IMR-90 (cell line): Measurements from ENCODE around the gene TSPAN14. TPM values are rescaled to one million over a fixed set of nuclear protein-coding genes. Genes with fewer than 3 reads are reported as not detected.

Source experiments
- ATAC-seq: fragments of 200-7000 bp; cut with Tn5 transposase; 2 replicates; pipeline ENCODE4 v1.9.1; 2020; ENCODE audit warnings: low read depth, mild to moderate bottlenecking, moderate library complexity
- BruUV-seq: library from RNA; stranded (reverse); fragments of 400-500 nt; replicated peaks from 2 replicates; lab custom pipeline; 2021; lab: Mats Ljungman, UMichigan
- CTCF ChIA-PET: fragments of 300-600 bp; formaldehyde crosslinking; extraction: SDS; loops from one replicate; lab custom pipeline; 2021; ENCODE audit warnings: antibody characterized with exemption; lab: Yijun Ruan, JAX
- POLR2A ChIA-PET: fragments of 300-600 bp; sonication (Branson Sonifier 250); formaldehyde crosslinking; loops from one replicate; lab custom pipeline; 2022; ENCODE audit warnings: antibody characterized with exemption; ENCODE audit not compliant: unreplicated experiment; lab: Charles Lee
- DNase-seq: peaks from one replicate; pipeline ENCODE4 v3.0.0; 2013
- H2AFZ ChIP-seq: replicated peaks from 2 replicates; pipeline ENCODE3; 2013; ENCODE audit warnings: low read length, mild to moderate bottlenecking; ENCODE audit not compliant: poor library complexity
- H2AK5ac ChIP-seq: 2 replicates; pipeline ENCODE4 v1.6.1; 2013; ENCODE audit warnings: low read depth, low read length, inconsistent platforms
- H2AK9ac ChIP-seq: replicated peaks from 2 replicates; pipeline ENCODE3; 2013; ENCODE audit warnings: mild to moderate bottlenecking, low read depth, low read length, moderate library complexity; ENCODE audit not compliant: poor library complexity
- H2BK120ac ChIP-seq: 2 replicates; pipeline ENCODE4 v1.6.1; 2013; ENCODE audit warnings: low read depth, low read length, inconsistent platforms
- H2BK15ac ChIP-seq: 3 replicates; pipeline ENCODE4 v1.6.1; 2013; ENCODE audit warnings: low read depth, low read length, inconsistent platforms
- H2BK20ac ChIP-seq: 2 replicates; pipeline ENCODE4 v1.6.1; 2013; ENCODE audit warnings: low read depth, mild to moderate bottlenecking, inconsistent platforms, low read length, moderate library complexity
- H2BK5ac ChIP-seq: 2 replicates; pipeline ENCODE4 v1.6.1; 2013; ENCODE audit warnings: mild to moderate bottlenecking, low read depth, low read length, inconsistent platforms; ENCODE audit not compliant: poor library complexity, severe bottlenecking
- H3K14ac ChIP-seq: replicated peaks from 2 replicates; pipeline ENCODE4 v1.6.1; 2013; ENCODE audit warnings: low read depth, low read length, inconsistent platforms
- H3K18ac ChIP-seq: 2 replicates; pipeline ENCODE4 v1.6.1; 2013; ENCODE audit warnings: low read depth, low read length, control low read depth
- H3K23ac ChIP-seq: 2 replicates; pipeline ENCODE4 v1.6.1; 2013; ENCODE audit warnings: low read depth, low read length, inconsistent platforms
- H3K27ac ChIP-seq: 2 replicates; pipeline ENCODE4 v1.5.1; 2013; ENCODE audit warnings: mild to moderate bottlenecking, control low read depth, low read length; ENCODE audit not compliant: insufficient read depth
- H3K27me3 ChIP-seq: 2 replicates; pipeline ENCODE4 v1.6.1; 2013; ENCODE audit warnings: low read length; ENCODE audit not compliant: control insufficient read depth, insufficient read depth
- H3K36me3 ChIP-seq: 2 replicates; pipeline ENCODE4 v1.6.1; 2013; ENCODE audit warnings: low read length, mixed read lengths; ENCODE audit not compliant: control insufficient read depth, insufficient read depth
- H3K4ac ChIP-seq: 2 replicates; pipeline ENCODE4 v1.6.1; 2013; ENCODE audit warnings: low read depth, low read length, inconsistent platforms
- H3K4me1 ChIP-seq: 2 replicates; pipeline ENCODE4 v1.6.1; 2013; ENCODE audit warnings: low read length, mixed read lengths; ENCODE audit not compliant: control insufficient read depth, insufficient read depth
- H3K4me2 ChIP-seq: 2 replicates; pipeline ENCODE4 v1.6.1; 2013; ENCODE audit warnings: low read depth, mild to moderate bottlenecking, control low read depth, low read length, moderate library complexity
- H3K4me3 ChIP-seq: 2 replicates; pipeline ENCODE4 v1.5.1; 2013; ENCODE audit warnings: low read depth, mild to moderate bottlenecking, control low read depth, low read length, moderate library complexity; ENCODE audit not compliant: insufficient read depth
- H3K56ac ChIP-seq: 2 replicates; pipeline ENCODE4 v1.6.1; 2013; ENCODE audit warnings: low read length, inconsistent platforms; ENCODE audit not compliant: insufficient read depth; ENCODE audit errors: extremely low read depth
- H3K79me1 ChIP-seq, 2 experiments: 2 replicates each; pipeline ENCODE4 v1.6.1; 2013; ENCODE audit warnings: low read length in 2 of 2, inconsistent platforms in 1 of 2, low read depth in 1 of 2
- H3K9ac ChIP-seq: 2 replicates; pipeline ENCODE4 v1.6.1; 2013; ENCODE audit warnings: low read depth, low read length, control low read depth
- H3K9me1 ChIP-seq: 2 replicates; pipeline ENCODE4 v1.6.1; 2013; ENCODE audit warnings: low read length, inconsistent platforms; ENCODE audit not compliant: insufficient read depth
- H3K9me3 ChIP-seq: 2 replicates; pipeline ENCODE4 v1.6.1; 2013; ENCODE audit warnings: low read length; ENCODE audit not compliant: control insufficient read depth, insufficient read depth
- H4K20me1 ChIP-seq: 2 replicates; pipeline ENCODE4 v1.6.1; 2013; ENCODE audit warnings: low read length, inconsistent platforms; ENCODE audit not compliant: insufficient read depth
- H4K5ac ChIP-seq: 2 replicates; pipeline ENCODE4 v1.6.1; 2013; ENCODE audit warnings: mild to moderate bottlenecking, low read depth, low read length, control low read depth
- H4K8ac ChIP-seq, 2 experiments: 2 replicates each; pipeline ENCODE4 v1.6.1; 2013; ENCODE audit warnings: low read depth in 2 of 2, low read length in 2 of 2, control low read depth in 1 of 2, inconsistent platforms in 1 of 2
- H4K91ac ChIP-seq: 2 replicates; pipeline ENCODE4 v1.6.1; 2013; ENCODE audit warnings: low read depth, low read length, inconsistent platforms; ENCODE audit not compliant: insufficient read depth
- BHLHE40 ChIP-seq: fragments of 150-350 bp; IDR thresholded peaks from 2 replicates; pipeline ENCODE4 v1.6.1; 2016; ENCODE audit warnings: mild to moderate bottlenecking, low read depth, low read length
- MAZ ChIP-seq: IDR thresholded peaks from 2 replicates; pipeline ENCODE4 v1.6.1; 2012; ENCODE audit warnings: low read depth, mild to moderate bottlenecking, low read length, improper control_type of control experiment, moderate library complexity, borderline replicate concordance
- RFX5 ChIP-seq: IDR thresholded peaks from 2 replicates; pipeline ENCODE4 v1.8.0; 2012; ENCODE audit warnings: low read depth, mild to moderate bottlenecking, low read length, moderate library complexity
- SMC3 ChIP-seq: fragments of 150-350 bp; IDR thresholded peaks from 2 replicates; pipeline ENCODE4 v1.6.1; 2016; ENCODE audit warnings: low read depth, mild to moderate bottlenecking, antibody characterized with exemption, low read length, moderate library complexity
- WGBS, 2 experiments: methylation state at CpG; one replicate each; pipeline versions ENCODE4 v1.1.5 to v1.1.7; 2013; ENCODE audit warnings: missing lambda C conversion rate in 2 of 2; ENCODE audit not compliant: insufficient read length in 1 of 2; ENCODE audit errors: extremely low coverage in 2 of 2; 5-methylcytosine and 5-hydroxymethylcytosine counted together
- dilution Hi-C: fragments of 300-500 bp; cut with HindIII; formaldehyde crosslinking; loops from one replicate; pipeline ENCODE4 v1.14.3; 2018; ENCODE audit warnings: low sequenced_read_pairs; ENCODE audit not compliant: unreplicated experiment
- in situ Hi-C: fragments of 300-500 bp; cut with MboI; formaldehyde crosslinking; loops from 3 replicates; pipeline ENCODE4 v1.14.3; 2019; ENCODE audit warnings: low sequenced_read_pairs, inconsistent platforms, mixed read lengths
- intact Hi-C: fragments of 100-400 bp; cut with micrococcal nuclease; formaldehyde crosslinking; loops from 2 replicates; pipeline ENCODE4 v1.10.0; 2022
- polyA plus RNA-seq, 3 experiments: library from polyadenylated mRNA; depleted of rRNA; stranded (reverse); fragments of >200 nt; gene quantifications; 2 replicates each; pipeline ENCODE4 v1.2.3, GENCODE V29; 2012; ENCODE audit warnings: low replicate concordance in 1 of 3
- total RNA-seq: library from RNA; depleted of rRNA; stranded (reverse); fragments of >200 nt; gene quantifications from 2 replicates; pipeline ENCODE4 v1.2.3, GENCODE V29; 2012
- TF ChIP-seq, protein P1 (sequence below): fragments of 150-350 bp; IDR thresholded peaks from 2 replicates; pipeline ENCODE4 v1.6.1; 2016; ENCODE audit warnings: low read depth, mild to moderate bottlenecking, low read length, moderate library complexity, borderline replicate concordance
- TF ChIP-seq, protein P2 (sequence below): conservative IDR thresholded peaks from 2 replicates; pipeline ENCODE4 v1.5.1; 2012; ENCODE audit warnings: mild to moderate bottlenecking, low read depth, low read length, improper control_type of control experiment

The TSPAN14 gene
- total and polyA plus RNA-seq, 2 of the 4 experiments (the other 2 are of a cell fraction): 18.5 to 43.0 TPM

DNA sequence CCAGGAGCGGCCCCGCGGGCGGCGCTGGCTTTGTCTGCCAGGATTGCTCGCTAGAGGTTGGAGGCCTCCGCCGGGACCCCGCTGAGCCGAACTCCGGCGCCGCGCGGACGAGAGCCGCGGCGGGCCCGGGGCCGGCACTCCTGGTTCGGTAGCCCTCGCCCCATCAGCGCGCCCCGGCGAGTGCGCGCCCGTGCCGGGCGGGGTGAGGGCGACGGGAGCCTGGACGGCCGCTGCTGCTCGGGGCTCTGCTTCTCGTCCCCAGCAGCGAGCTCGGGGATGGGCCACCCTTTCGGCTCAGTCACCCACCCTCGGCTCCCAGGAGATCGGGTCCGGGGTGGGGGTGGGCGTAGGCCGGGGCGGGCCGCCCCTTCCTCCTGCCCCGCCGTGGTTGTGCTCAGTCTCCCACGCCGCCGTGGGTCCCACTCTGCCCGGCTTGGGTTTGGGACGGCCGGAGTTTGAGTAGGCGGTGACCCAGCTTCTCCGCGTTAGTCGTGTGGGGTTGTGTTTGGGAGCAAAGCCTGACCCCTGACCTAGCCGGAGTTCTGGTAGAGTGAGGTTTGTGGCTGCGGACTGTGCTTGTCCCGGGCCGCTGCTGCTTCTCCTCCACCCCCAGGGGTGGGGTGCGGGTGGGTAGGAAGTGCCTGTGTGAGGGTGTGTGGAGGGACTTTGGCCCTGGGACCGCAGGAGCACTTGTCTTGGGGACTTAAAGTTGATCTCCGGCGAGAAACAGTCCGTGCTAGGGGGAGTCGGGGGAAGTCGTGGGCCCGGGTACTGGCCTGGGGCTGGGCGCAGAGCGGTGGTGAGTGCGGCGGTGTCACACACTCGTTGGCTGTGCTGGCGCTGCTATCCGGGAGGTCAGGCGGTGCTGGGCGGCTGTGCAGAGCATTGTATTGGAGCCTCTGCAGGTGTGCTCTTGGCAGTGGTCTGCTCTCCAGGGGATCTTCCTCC is 677 bp downstream of the TSPAN14 start:
- ATAC-seq (peak; percentile 28), DNase-seq (no peak)
- Histone ChIP-seq H4K8ac (peak overlapping the region in 1 of 2 experiments; percentile 30; a peak in 2 of 4 replicates), H3K27ac (peak overlapping the region; percentile 83), H3K9me1 (peaks cover 41% of the 10 kb centered on the region), H3K23ac (peak overlapping the region; percentile 88), H3K9me3 (no peaks in the 10 kb centered on the region), H2AK5ac (peak overlapping the region; percentile 83; the same call in 1 of the 2 replicates), H3K79me1 (peaks cover 4 to 44% of the 10 kb centered on the region in 2 experiments), H2BK20ac (0 out of 2 replicates have a peak overlapping the region, but pooled peaks have one; percentile 18), H3K14ac (peak overlapping the region; percentile 90), H2AFZ (peak overlapping the region; percentile 91), H2BK15ac (no peak overlapping the region), H2BK120ac (no peak overlapping the region), H3K27me3 (no peaks in the 10 kb centered on the region), H2BK5ac (peak overlapping the region; percentile 33), H3K18ac (peak overlapping the region; percentile 9; the same call in 1 of the 2 replicates), H3K36me3 (no peaks in the 10 kb centered on the region; the same call in 1 of the 2 replicates), H3K4me3 (peak overlapping the region; percentile 73), H3K4me2 (peak overlapping the region; percentile 91), H4K91ac (peak overlapping the region; percentile 39), H4K20me1 (peaks cover 39% of the 10 kb centered on the region), H4K5ac (no peak overlapping the region), H3K9ac (peak overlapping the region; percentile 84), H3K4ac (peak overlapping the region; percentile 77), H3K56ac (peak overlapping the region; percentile 47; the same call in 1 of the 2 replicates), H2AK9ac (peak overlapping the region; percentile 91), H3K4me1 (peaks cover 20% of the 10 kb centered on the region)
- ChIA-PET CTCF (no interaction called here), POLR2A (no interaction called here)
- intact Hi-C loops (loop anchor here (1.0 kb wide), 1 partner anchor 51 kb away; no protein-coding TSS in a partner anchor), dilution Hi-C loops (no loop called here), in situ Hi-C loops (loop anchor here (5.0 to 25.0 kb wide), 2 partner anchors 48 to 292 kb away; no protein-coding TSS in a partner anchor)
- no TSS peak for BruUV-seq
- 1% methylated on average over 29 of the region's 81 CpGs; no CpG with 5 or more reads in 1 of the 2 experiments for WGBS, 2 experiments
- TF ChIP-seq, protein P1, sequence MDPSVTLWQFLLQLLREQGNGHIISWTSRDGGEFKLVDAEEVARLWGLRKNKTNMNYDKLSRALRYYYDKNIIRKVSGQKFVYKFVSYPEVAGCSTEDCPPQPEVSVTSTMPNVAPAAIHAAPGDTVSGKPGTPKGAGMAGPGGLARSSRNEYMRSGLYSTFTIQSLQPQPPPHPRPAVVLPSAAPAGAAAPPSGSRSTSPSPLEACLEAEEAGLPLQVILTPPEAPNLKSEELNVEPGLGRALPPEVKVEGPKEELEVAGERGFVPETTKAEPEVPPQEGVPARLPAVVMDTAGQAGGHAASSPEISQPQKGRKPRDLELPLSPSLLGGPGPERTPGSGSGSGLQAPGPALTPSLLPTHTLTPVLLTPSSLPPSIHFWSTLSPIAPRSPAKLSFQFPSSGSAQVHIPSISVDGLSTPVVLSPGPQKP: no peak
- TF ChIP-seq, protein P2, sequence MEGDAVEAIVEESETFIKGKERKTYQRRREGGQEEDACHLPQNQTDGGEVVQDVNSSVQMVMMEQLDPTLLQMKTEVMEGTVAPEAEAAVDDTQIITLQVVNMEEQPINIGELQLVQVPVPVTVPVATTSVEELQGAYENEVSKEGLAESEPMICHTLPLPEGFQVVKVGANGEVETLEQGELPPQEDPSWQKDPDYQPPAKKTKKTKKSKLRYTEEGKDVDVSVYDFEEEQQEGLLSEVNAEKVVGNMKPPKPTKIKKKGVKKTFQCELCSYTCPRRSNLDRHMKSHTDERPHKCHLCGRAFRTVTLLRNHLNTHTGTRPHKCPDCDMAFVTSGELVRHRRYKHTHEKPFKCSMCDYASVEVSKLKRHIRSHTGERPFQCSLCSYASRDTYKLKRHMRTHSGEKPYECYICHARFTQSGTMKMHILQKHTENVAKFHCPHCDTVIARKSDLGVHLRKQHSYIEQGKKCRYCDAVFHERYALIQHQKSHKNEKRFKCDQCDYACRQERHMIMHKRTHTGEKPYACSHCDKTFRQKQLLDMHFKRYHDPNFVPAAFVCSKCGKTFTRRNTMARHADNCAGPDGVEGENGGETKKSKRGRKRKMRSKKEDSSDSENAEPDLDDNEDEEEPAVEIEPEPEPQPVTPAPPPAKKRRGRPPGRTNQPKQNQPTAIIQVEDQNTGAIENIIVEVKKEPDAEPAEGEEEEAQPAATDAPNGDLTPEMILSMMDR: no peak
- TF ChIP-seq RFX5 (no peak), SMC3 (no peak), MAZ (no peak), BHLHE40 (peak; percentile 12; the same call in 1 of the 2 replicates)
